GM18861 (cell line): ENCODE results near the gene PIP5K1C.

Experiments used
- ATAC-seq: cut with Tn5 transposase; IDR thresholded peaks from one replicate; pipeline ENCODE4 v1.9.1; 2021; ENCODE audit not compliant: unreplicated experiment

PIP5K1C gene

GRCh38 chr19:3695986-3696659, 4.1 kb downstream of the PIP5K1C start:
- no peak for ATAC-seq

- no peak for ATAC-seq
Observed at GRCh38 chr19:3695124-3695733, 5.0 kb downstream of the PIP5K1C start.

DNA sequence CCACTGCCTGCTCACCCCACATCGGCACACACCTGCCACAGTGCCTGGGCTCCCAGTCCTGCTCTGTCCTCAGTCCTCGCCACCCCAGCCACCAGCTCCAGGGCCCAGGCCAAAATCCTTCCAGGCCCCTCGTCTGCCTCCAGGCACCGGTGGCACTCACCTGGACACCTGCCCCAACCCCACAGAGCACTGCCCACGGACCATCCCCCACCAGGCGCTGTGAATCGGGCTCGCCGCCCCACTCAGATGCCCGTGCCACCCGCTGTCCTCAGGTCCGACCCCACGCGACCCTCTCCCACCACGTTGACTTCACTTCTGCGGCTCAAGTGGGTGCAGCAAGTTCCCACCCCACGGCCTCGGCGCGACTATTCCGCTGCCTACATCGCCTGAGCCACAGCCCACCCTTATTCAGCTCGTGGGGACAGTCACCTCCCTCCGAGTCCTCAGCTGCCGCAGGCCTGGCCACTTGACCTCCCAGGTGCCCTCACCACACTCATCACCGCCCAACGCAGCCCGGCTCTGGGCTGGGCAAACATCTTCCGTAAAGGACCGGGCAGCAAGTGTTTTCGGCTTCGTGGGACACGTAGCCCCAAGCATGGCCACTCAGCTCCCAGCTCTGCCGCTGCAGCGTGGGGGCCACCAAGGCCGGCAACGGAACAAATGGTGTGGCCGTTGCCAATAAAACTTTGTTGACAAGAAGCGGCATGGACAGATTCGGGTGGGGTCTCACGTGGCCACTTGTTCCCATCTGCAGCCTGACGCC, 5.7 kb downstream of the PIP5K1C start:
- no peak for ATAC-seq

- no peak for ATAC-seq
Observed at GRCh38 chr19:3693025-3693925, 7.0 kb downstream of the PIP5K1C start.

- no peak for ATAC-seq
Observed at GRCh38 chr19:3692141-3693024, 7.9 kb downstream of the PIP5K1C start.

GRCh38 chr19:3691726-3692125, 8.5 kb downstream of the PIP5K1C start:
- ATAC-seq: no peak

DNA sequence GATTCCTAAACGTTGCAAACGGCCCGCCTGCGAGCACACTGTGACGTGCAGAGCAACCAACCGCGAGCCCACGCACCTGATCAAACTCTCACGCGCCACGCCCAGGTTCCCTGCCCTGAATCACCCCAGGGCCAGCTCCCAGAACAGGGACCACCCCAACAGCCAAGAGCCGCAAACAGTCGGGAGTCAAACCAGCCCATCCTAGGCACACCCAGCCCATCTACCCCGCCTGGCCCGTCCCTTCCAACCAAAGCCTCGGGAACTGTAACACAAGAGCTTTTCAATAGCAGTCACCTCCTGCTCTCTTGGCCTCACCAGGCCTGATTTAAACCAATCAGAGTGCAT, 8.9 kb downstream of the PIP5K1C start:
- ATAC-seq: no peak

GRCh38 chr19:3690551-3691371, 9.5 kb downstream of the PIP5K1C start:
- no peak for ATAC-seq

- no peak for ATAC-seq
Observed at GRCh38 chr19:3687774-3688706, 12.2 kb downstream of the PIP5K1C start.

DNA sequence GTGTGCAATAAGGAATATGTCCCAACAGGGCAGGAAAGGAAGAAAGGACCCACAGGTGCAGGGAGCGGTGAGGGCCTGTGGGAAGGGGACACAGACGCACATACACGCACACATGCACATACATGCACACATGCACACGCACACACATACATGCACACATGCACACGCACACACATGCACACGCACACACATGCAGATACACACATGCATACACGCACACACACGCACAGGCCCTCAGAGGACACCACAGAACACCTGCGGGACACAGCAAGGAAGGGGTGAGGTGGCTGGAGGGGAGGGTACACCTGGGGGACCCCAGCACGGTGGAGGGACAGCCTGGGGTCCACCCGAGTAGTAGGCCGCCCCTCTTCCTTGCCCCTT, 12.9 kb downstream of the PIP5K1C start:
- no peak for ATAC-seq

- ATAC-seq: no peak
Observed at GRCh38 chr19:3684817-3685410, 15.4 kb downstream of the PIP5K1C start.

GRCh38 chr19:3684054-3684816, 16.0 kb downstream of the PIP5K1C start:
- ATAC-seq: no peak

- no peak for ATAC-seq
Observed at GRCh38 chr19:3683405-3684053, 16.7 kb downstream of the PIP5K1C start.

- ATAC-seq: no peak
Observed at GRCh38 chr19:3682741-3683404, 17.4 kb downstream of the PIP5K1C start.

DNA sequence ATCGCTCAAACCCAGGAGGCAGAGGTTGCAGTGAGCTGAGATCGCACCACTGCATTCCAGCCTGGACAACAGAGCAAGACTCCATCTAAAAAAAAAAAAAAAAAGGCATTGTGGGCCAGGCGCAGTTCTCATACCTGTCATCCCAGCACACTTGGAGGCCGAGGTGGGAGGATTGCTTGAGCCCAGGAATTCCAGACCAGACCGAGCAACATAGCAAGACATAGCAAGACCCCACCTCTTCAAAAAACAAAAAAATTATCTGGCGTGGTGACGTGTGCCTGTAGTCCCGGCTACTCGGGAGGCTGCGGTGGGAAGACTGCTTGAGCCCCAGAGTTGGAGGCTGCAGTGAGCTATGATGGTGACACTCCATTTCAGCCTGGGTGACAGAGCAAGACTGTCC, 18.0 kb downstream of the PIP5K1C start:
- no peak for ATAC-seq

- no peak for ATAC-seq
Observed at GRCh38 chr19:3680939-3681338, 19.3 kb downstream of the PIP5K1C start.
